Measurements from ENCODE around the gene FAM184B.

The FAM184B gene

GRCh38 chr4:17657090-17657489 is 124.3 kb downstream of the FAM184B start:
- no peaks in the 10 kb centered on the region for H3K9me2 ChIP-seq (replicated peaks; ENCODE audit: insufficient read depth, low read length)
- no peak overlapping the region for H3K4me2 ChIP-seq (ENCODE audit: low read depth, low read length)
- H3F3A ChIP-seq (ENCODE audit: insufficient read depth, low read length), result no peaks in the 10 kb centered on the region
- H3K9me3 ChIP-seq (replicated peaks; ENCODE audit: insufficient read depth, low read length), result no peaks in the 10 kb centered on the region
- H3K9ac ChIP-seq (ENCODE audit: low read length), result no peak overlapping the region
- DNase-seq, result no peak
- H3K36me3 ChIP-seq (replicated peaks; ENCODE audit: insufficient read depth, low read length), result no peaks in the 10 kb centered on the region
- no peaks in the 10 kb centered on the region for H3K27me3 ChIP-seq (replicated peaks; ENCODE audit: insufficient read depth, low read length)
- H3K4me3 ChIP-seq (ENCODE audit: low read length), result no peak overlapping the region
- no peaks in the 10 kb centered on the region for H3K4me1 ChIP-seq (ENCODE audit: low read length)
- no peak overlapping the region for H2AFZ ChIP-seq (ENCODE audit: low read length)
- H4K20me1 ChIP-seq (ENCODE audit: insufficient read depth, low read length), result no peaks in the 10 kb centered on the region
- no peaks in the 10 kb centered on the region for H3K79me2 ChIP-seq (ENCODE audit: low read length)
- no peak for TF ChIP-seq EZH2phosphoT487 (IDR thresholded peaks at IDR 0.05; ENCODE audit: low read length)
- TF ChIP-seq, protein P1, sequence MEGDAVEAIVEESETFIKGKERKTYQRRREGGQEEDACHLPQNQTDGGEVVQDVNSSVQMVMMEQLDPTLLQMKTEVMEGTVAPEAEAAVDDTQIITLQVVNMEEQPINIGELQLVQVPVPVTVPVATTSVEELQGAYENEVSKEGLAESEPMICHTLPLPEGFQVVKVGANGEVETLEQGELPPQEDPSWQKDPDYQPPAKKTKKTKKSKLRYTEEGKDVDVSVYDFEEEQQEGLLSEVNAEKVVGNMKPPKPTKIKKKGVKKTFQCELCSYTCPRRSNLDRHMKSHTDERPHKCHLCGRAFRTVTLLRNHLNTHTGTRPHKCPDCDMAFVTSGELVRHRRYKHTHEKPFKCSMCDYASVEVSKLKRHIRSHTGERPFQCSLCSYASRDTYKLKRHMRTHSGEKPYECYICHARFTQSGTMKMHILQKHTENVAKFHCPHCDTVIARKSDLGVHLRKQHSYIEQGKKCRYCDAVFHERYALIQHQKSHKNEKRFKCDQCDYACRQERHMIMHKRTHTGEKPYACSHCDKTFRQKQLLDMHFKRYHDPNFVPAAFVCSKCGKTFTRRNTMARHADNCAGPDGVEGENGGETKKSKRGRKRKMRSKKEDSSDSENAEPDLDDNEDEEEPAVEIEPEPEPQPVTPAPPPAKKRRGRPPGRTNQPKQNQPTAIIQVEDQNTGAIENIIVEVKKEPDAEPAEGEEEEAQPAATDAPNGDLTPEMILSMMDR (IDR thresholded peaks at IDR 0.05; ENCODE audit: low read length), result no peak
- TF ChIP-seq EZH2 (optimal IDR thresholded peaks at IDR 0.05; ENCODE audit: low read depth, low read length), result no peak
- H3K27ac ChIP-seq (ENCODE audit: low read length), result no peak overlapping the region

DNA sequence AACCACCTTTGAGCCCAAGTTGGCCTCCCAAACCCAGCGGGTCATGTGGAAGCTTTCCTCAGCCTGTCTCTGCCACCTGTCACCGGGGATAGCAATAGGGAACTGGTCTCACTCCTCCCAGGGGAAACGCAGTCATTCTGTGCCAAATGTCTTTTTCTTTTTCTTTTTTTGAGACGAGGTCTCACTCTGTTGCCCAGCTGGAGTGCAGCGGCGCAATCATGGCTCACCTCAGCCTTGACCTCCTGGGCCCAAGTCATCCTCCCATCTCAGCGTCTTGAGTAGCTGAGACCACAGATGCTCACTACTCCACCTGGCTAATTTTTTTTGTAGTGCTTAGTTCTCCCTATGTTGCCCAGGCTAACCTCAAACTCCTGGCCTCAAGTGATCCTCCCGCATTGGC is 126.7 kb downstream of the FAM184B start:
- H3K4me2 ChIP-seq (ENCODE audit: low read depth, low read length), result no peak overlapping the region
- H3K36me3 ChIP-seq (replicated peaks; ENCODE audit: insufficient read depth, low read length), result no peaks in the 10 kb centered on the region
- H3F3A ChIP-seq (ENCODE audit: insufficient read depth, low read length), result no peaks in the 10 kb centered on the region
- no peaks in the 10 kb centered on the region for H3K9me2 ChIP-seq (replicated peaks; ENCODE audit: insufficient read depth, low read length)
- TF ChIP-seq EZH2 (optimal IDR thresholded peaks at IDR 0.05; ENCODE audit: low read depth, low read length), result no peak
- TF ChIP-seq, protein P1 (IDR thresholded peaks at IDR 0.05; ENCODE audit: low read length), result no peak
- TF ChIP-seq EZH2phosphoT487 (IDR thresholded peaks at IDR 0.05; ENCODE audit: low read length), result no peak
- no peaks in the 10 kb centered on the region for H3K4me1 ChIP-seq (ENCODE audit: low read length)
- no peak overlapping the region for H3K27ac ChIP-seq (ENCODE audit: low read length)
- H4K20me1 ChIP-seq (ENCODE audit: insufficient read depth, low read length), result no peaks in the 10 kb centered on the region
- H3K4me3 ChIP-seq (ENCODE audit: low read length), result no peak overlapping the region
- no peaks in the 10 kb centered on the region for H3K27me3 ChIP-seq (replicated peaks; ENCODE audit: insufficient read depth, low read length)
- H3K79me2 ChIP-seq (ENCODE audit: low read length), result no peaks in the 10 kb centered on the region
- no peak overlapping the region for H3K9ac ChIP-seq (ENCODE audit: low read length)
- no peak overlapping the region for H2AFZ ChIP-seq (ENCODE audit: low read length)
- no peaks in the 10 kb centered on the region for H3K9me3 ChIP-seq (replicated peaks; ENCODE audit: insufficient read depth, low read length)
- no peak for DNase-seq

- H3K27me3 ChIP-seq (replicated peaks; ENCODE audit: insufficient read depth, low read length), result no peaks in the 10 kb centered on the region
- no peak overlapping the region for H3K9ac ChIP-seq (ENCODE audit: low read length)
- no peak overlapping the region for H3K4me3 ChIP-seq (ENCODE audit: low read length)
- no peak overlapping the region for H2AFZ ChIP-seq (ENCODE audit: low read length)
- TF ChIP-seq EZH2 (optimal IDR thresholded peaks at IDR 0.05; ENCODE audit: low read depth, low read length) (no peak), EZH2phosphoT487 (IDR thresholded peaks at IDR 0.05; ENCODE audit: low read length) (no peak)
- TF ChIP-seq, protein P1 (IDR thresholded peaks at IDR 0.05; ENCODE audit: low read length), result no peak
- no peaks in the 10 kb centered on the region for H4K20me1 ChIP-seq (ENCODE audit: insufficient read depth, low read length)
- H3K9me3 ChIP-seq (replicated peaks; ENCODE audit: insufficient read depth, low read length), result no peaks in the 10 kb centered on the region
- H3K79me2 ChIP-seq (ENCODE audit: low read length), result no peaks in the 10 kb centered on the region
- H3K9me2 ChIP-seq (replicated peaks; ENCODE audit: insufficient read depth, low read length), result no peaks in the 10 kb centered on the region
- H3K36me3 ChIP-seq (replicated peaks; ENCODE audit: insufficient read depth, low read length), result no peaks in the 10 kb centered on the region
- no peak overlapping the region for H3K27ac ChIP-seq (ENCODE audit: low read length)
- H3K4me1 ChIP-seq (ENCODE audit: low read length), result no peaks in the 10 kb centered on the region
- H3K4me2 ChIP-seq (ENCODE audit: low read depth, low read length), result no peak overlapping the region
- H3F3A ChIP-seq (ENCODE audit: insufficient read depth, low read length), result no peaks in the 10 kb centered on the region
- no peak for DNase-seq
Observed at GRCh38 chr4:17650406-17650805, 131.0 kb downstream of the FAM184B start.
